Gastroesophageal sphincter (tissue), 4 donors: ENCODE data around the gene MED9. TPM values are rescaled to one million over a fixed set of nuclear protein-coding genes. Genes with fewer than 3 reads are reported as not detected.

Experiments used
- ATAC-seq: fragments of 150-250 bp; one replicate; pipeline ENCODE4 v1.9.1; 2016; ENCODE audit warnings: mild to moderate bottlenecking, moderate library complexity
- H3K27ac ChIP-seq, 4 donors: fragments of 200-600 bp; sonication (generic) in 3 of 4; 1 replicate in 3 of 4; 2 replicates in 1 of 4; pipeline ENCODE4 v1.5.1; 2016 to 2019
- H3K27me3 ChIP-seq: fragments of 200-600 bp; sonication (generic); one replicate; pipeline ENCODE4 v1.5.1; 2019
- H3K36me3 ChIP-seq, 2 donors: fragments of 200-600 bp; sonication (generic); one replicate each; pipeline ENCODE4 v1.5.1; 2019; ENCODE audit warnings: control low read depth in 1 of 2
- H3K4me1 ChIP-seq, 3 donors: fragments of 200-600 bp; sonication (generic); 1 replicate in 2 of 3; 2 replicates in 1 of 3; pipeline ENCODE4 v1.5.1; 2016 to 2019; ENCODE audit warnings: control low read depth in 2 of 3
- H3K4me3 ChIP-seq, 2 donors: fragments of 200-600 bp; sonication (generic); one replicate each; pipeline ENCODE4 v1.5.1; 2019; ENCODE audit warnings: mild to moderate bottlenecking in 1 of 2, moderate library complexity in 1 of 2
- H3K9me3 ChIP-seq, 3 donors: fragments of 200-600 bp; sonication (generic); one replicate each; pipeline ENCODE4 v1.5.1; 2017 to 2019; ENCODE audit warnings: control low read depth in 2 of 3
- EP300 ChIP-seq: sonication (generic); formaldehyde crosslinking; IDR thresholded peaks from one replicate; pipeline ENCODE4 v1.6.1; 2017; ENCODE audit warnings: antibody characterized with exemption, mild to moderate bottlenecking
- POLR2A ChIP-seq, 2 donors: fragments of 450-650 bp; IDR thresholded peaks; one replicate each; pipeline ENCODE4 v1.6.1; 2017; ENCODE audit warnings: antibody characterized with exemption in 2 of 2, mild to moderate bottlenecking in 2 of 2, moderate library complexity in 1 of 2
- POLR2AphosphoS5 ChIP-seq: sonication (generic); formaldehyde crosslinking; IDR thresholded peaks from one replicate; pipeline ENCODE4 v1.6.1; 2017; ENCODE audit warnings: antibody characterized with exemption
- WGBS, 2 donors: methylation state at CpG; one replicate each; pipeline ENCODE4 v1.1.5; 2018; ENCODE audit warnings: low coverage in 1 of 2; 5-methylcytosine and 5-hydroxymethylcytosine counted together
- total RNA-seq, 4 donors: library from RNA; depleted of rRNA; stranded (reverse); fragments of >200 nt; gene quantifications; one replicate each; pipeline ENCODE4 v1.1.0, GENCODE V29; 2016
- TF ChIP-seq, protein P1 (sequence below), 4 experiments: fragments of 200-600 bp in 2 of 4; fragments of 450-650 bp in 2 of 4; sonication (generic) in 1 of 4; IDR thresholded peaks; one replicate each; pipeline ENCODE4 v1.5.1; 2017 to 2019; ENCODE audit warnings: antibody characterized with exemption in 4 of 4, mild to moderate bottlenecking in 2 of 4, moderate library complexity in 2 of 4

Gene MED9
- total RNA-seq, 4 donors from 2014 or later: 9.1 to 19.5 (median 16.6) TPM

DNA sequence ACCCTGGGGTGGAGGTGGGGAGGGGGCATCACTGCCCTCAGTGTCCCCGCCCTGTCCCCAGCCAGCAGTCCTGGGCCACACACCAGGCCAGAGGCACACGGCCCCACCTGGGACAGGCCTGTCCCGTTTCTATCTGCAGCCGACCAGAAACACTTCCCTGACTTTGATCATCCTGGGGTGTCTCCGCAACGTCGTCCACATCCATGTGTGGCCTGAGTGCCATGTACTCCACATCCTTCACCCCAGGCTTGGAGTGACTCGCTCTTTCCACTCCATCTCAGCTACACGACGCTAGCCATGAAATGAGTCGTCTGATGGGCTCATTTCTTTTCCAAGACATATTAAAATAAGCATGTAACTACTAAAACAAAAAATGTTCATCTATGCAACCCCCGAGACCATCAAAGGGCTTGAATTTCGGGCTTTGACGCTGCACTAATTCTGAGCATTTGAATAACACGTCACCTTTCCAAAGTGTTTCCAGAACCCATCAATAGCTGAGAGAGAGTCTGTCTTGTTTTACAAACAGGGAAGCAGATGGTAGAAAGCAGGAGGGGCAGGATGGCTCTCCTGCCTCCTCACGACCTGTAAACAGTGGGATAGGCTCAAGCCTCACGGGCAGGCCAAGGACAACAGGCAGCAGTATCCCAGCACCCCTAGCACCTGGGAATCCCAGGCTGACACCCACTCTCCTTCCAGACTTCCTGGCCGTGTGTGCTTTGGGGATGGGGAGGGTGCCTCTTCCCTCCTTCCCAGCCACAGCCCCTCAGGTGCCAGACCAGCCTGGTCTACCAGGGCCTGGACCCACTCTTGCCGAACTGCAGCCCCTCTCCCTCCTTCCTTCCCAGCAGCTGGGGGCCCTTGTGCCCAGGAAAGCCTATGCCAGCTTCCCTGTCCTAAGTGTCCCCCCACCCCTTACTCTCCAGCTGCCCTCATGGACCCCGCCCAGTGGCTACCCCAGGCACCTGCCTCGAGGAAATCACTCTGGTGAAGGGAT lies 39.4 kb downstream of the MED9 start:
- H3K36me3 ChIP-seq: peaks cover 0 to 21% of the 10 kb centered on the region in 2 donors
- H3K4me1 ChIP-seq: no peaks in the 10 kb centered on the region
- no peaks in the 10 kb centered on the region for H3K27me3 ChIP-seq
- 71 to 82% methylated on average over 9 of the region's 21 CpGs for WGBS, 2 donors
- TF ChIP-seq POLR2AphosphoS5 (no peak), EP300 (no peak), POLR2A (IDR thresholded peaks at IDR 0.05) (no peak)
- ATAC-seq: no peak
- no peak overlapping the region for H3K27ac ChIP-seq
- H3K9me3 ChIP-seq: no peaks in the 10 kb centered on the region
- no peak overlapping the region for H3K4me3 ChIP-seq

DNA sequence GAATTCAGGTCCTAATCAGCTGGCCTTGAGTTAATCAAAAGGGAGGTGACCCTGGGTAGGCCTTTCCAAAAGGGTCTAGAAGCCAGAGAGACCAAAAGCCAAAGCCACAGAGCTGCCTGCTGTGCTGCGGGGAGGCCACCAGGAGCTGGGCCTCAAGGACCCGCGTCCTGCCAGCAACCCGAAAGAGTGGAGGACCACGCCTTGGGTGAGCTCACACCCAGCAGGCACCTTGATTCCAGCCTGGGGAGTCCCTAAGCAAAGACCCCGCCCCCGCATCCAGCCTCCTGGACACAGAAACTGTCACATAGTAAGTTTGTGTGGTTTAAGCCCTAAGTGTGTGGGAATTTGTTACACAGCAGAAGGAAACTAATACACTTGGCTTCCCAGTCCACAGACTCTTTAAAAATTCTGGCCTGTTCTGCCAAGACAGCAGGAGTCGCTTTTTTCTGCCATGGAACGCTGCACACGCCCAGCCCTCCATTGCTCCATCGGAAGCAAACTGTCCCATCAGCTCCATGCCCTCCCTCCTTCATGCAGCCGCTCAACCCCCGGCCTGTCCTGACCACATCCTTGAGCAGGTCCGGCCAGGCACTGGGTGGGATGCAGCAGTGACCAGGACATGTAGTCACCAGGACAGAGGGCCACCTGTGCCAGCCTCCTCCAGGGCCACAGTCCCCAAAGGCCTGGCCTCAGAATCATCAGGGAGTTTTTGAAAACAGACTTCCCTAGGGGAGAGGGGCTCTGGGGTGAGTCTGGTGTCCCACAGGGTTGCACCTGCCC lies 40.3 kb downstream of the MED9 start:
- Histone ChIP-seq H3K36me3 (peaks cover 0 to 28% of the 10 kb centered on the region in 2 donors), H3K4me1 (no peaks in the 10 kb centered on the region), H3K4me3 (no peak overlapping the region), H3K9me3 (no peaks in the 10 kb centered on the region), H3K27me3 (no peaks in the 10 kb centered on the region), H3K27ac (no peak overlapping the region)
- 87 to 100% methylated on average over 1 to 3 of the region's 14 CpGs for WGBS, 2 donors
- TF ChIP-seq, protein P1, sequence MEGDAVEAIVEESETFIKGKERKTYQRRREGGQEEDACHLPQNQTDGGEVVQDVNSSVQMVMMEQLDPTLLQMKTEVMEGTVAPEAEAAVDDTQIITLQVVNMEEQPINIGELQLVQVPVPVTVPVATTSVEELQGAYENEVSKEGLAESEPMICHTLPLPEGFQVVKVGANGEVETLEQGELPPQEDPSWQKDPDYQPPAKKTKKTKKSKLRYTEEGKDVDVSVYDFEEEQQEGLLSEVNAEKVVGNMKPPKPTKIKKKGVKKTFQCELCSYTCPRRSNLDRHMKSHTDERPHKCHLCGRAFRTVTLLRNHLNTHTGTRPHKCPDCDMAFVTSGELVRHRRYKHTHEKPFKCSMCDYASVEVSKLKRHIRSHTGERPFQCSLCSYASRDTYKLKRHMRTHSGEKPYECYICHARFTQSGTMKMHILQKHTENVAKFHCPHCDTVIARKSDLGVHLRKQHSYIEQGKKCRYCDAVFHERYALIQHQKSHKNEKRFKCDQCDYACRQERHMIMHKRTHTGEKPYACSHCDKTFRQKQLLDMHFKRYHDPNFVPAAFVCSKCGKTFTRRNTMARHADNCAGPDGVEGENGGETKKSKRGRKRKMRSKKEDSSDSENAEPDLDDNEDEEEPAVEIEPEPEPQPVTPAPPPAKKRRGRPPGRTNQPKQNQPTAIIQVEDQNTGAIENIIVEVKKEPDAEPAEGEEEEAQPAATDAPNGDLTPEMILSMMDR (IDR thresholded peaks at IDR 0.05): no peak
- TF ChIP-seq POLR2AphosphoS5 (no peak), POLR2A (IDR thresholded peaks at IDR 0.05) (no peak), EP300 (no peak)
- no peak for ATAC-seq

DNA sequence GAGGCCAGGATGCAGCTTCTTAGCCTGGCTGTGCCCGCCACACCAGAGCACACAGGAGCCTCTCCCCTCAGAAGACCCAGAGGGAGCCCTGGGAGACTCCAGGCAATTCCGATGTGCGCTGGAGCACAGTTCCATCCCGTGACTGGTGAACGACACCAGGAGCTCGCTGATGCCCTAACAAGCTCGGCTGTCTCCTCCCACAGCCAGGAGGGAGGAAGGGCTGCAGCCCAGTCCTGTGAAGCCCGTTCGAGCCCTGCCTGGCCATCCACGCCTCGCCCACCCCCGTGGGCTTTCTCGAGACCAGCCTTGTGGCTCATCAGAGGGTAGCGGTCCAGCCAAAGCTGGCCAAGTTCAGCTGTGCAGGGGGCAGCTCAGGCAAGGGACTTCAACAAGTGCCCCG lies 41.2 kb downstream of the MED9 start:
- Histone ChIP-seq H3K36me3 (peaks cover 0 to 29% of the 10 kb centered on the region in 2 donors), H3K27me3 (no peaks in the 10 kb centered on the region), H3K4me1 (no peaks in the 10 kb centered on the region), H3K27ac (no peak overlapping the region), H3K4me3 (no peak overlapping the region), H3K9me3 (no peaks in the 10 kb centered on the region)
- WGBS, 2 donors: 100% methylated on average over 2 of the region's 15 CpGs; no CpG with 5 or more reads in 1 of the 2 donors
- no peak for ATAC-seq
- TF ChIP-seq POLR2AphosphoS5: no peak
- TF ChIP-seq EP300: no peak
- TF ChIP-seq, protein P1 (IDR thresholded peaks at IDR 0.05): no peak
- no peak for TF ChIP-seq POLR2A (IDR thresholded peaks at IDR 0.05)

GRCh38 chr17:17518951-17519350 lies 42.2 kb downstream of the MED9 start:
- no peak overlapping the region for H3K4me3 ChIP-seq
- H3K36me3 ChIP-seq: peaks cover 0 to 29% of the 10 kb centered on the region in 2 donors
- no peak for TF ChIP-seq POLR2AphosphoS5
- no peak for TF ChIP-seq POLR2A (IDR thresholded peaks at IDR 0.05)
- no peak for TF ChIP-seq EP300
- TF ChIP-seq, protein P1 (IDR thresholded peaks at IDR 0.05): no peak
- no CpG with 5 or more reads among the region's 5 CpGs for WGBS, 2 donors
- no peaks in the 10 kb centered on the region for H3K27me3 ChIP-seq
- no peak for ATAC-seq
- H3K27ac ChIP-seq: no peak overlapping the region
- H3K9me3 ChIP-seq: no peaks in the 10 kb centered on the region
- H3K4me1 ChIP-seq: no peaks in the 10 kb centered on the region

GRCh38 chr17:17519886-17520285 lies 43.1 kb downstream of the MED9 start:
- Histone ChIP-seq H3K27ac (no peak overlapping the region), H3K9me3 (no peaks in the 10 kb centered on the region), H3K4me1 (no peaks in the 10 kb centered on the region), H3K4me3 (no peak overlapping the region), H3K27me3 (no peaks in the 10 kb centered on the region), H3K36me3 (peaks cover 0 to 29% of the 10 kb centered on the region in 2 donors)
- TF ChIP-seq POLR2AphosphoS5 (no peak), EP300 (no peak)
- WGBS, 2 donors: no CpG with 5 or more reads among the region's 10 CpGs
- no peak for ATAC-seq
